Thymus (tissue), 11 donors: ENCODE data around the gene DIP2C. TPM values are rescaled to one million over a fixed set of nuclear protein-coding genes. Genes with fewer than 3 reads are reported as not detected.
"Not testable (repeated sequence)": the region's sequence is repeated elsewhere in the genome, so short reads cannot be mapped to it uniquely, and the experiment has no call there.

ENCODE experiments used
- DNase-seq, 9 donors: peaks; one replicate each; pipeline ENCODE4 v3.0.0-alpha.2; 2013; ENCODE audit warnings: low spot score in 9 of 9, low read depth in 6 of 9, missing footprints in 1 of 9
- H3K27ac ChIP-seq, 2 donors: one replicate each; pipeline ENCODE4 v1.5.1; 2013; ENCODE audit warnings: control low read depth in 1 of 2, low read depth in 1 of 2, low read length in 1 of 2, mild to moderate bottlenecking in 1 of 2, moderate library complexity in 1 of 2
- H3K27me3 ChIP-seq, 2 donors: one replicate each; pipeline ENCODE4 v1.5.1; 2013; ENCODE audit warnings: low read length in 1 of 2; ENCODE audit not compliant: control insufficient read depth in 2 of 2, insufficient read depth in 1 of 2
- H3K36me3 ChIP-seq, 2 donors: one replicate each; pipeline ENCODE4 v1.5.1; 2013; ENCODE audit warnings: low read length in 1 of 2, mild to moderate bottlenecking in 1 of 2, moderate library complexity in 1 of 2; ENCODE audit not compliant: control insufficient read depth in 2 of 2, insufficient read depth in 2 of 2
- H3K4me1 ChIP-seq, 2 donors: one replicate each; pipeline ENCODE4 v1.5.1; 2013; ENCODE audit warnings: low read length in 2 of 2; ENCODE audit not compliant: control insufficient read depth in 2 of 2, insufficient read depth in 2 of 2
- H3K4me3 ChIP-seq, 2 donors: one replicate each; pipeline ENCODE4 v1.5.1; 2013; ENCODE audit warnings: low read length in 2 of 2, control low read depth in 1 of 2, mild to moderate bottlenecking in 1 of 2
- H3K9me3 ChIP-seq, 2 donors: one replicate each; pipeline ENCODE4 v1.5.1; 2013; ENCODE audit warnings: low read length in 1 of 2, mild to moderate bottlenecking in 1 of 2; ENCODE audit not compliant: control insufficient read depth in 2 of 2, insufficient read depth in 1 of 2
- WGBS: extraction: QIAGEN DNeasy Blood & Tissue Kit; methylation state at CpG from one replicate; pipeline ENCODE4 v1.1.7; 2013; 5-methylcytosine and 5-hydroxymethylcytosine counted together
- polyA plus RNA-seq: library from polyadenylated mRNA; stranded (reverse); fragments of 200-250 nt; gene quantifications from one replicate; pipeline ENCODE4 v1.2.3, GENCODE V29; 2013
- total RNA-seq: library from RNA; stranded (reverse); fragments of 120-200 nt; gene quantifications from one replicate; pipeline ENCODE4 v1.2.4, GENCODE V29; 2013
- donor health status: healthy.

DIP2C gene
- total and polyA plus RNA-seq, 2 donors: 2.2 to 3.4 TPM

DNA sequence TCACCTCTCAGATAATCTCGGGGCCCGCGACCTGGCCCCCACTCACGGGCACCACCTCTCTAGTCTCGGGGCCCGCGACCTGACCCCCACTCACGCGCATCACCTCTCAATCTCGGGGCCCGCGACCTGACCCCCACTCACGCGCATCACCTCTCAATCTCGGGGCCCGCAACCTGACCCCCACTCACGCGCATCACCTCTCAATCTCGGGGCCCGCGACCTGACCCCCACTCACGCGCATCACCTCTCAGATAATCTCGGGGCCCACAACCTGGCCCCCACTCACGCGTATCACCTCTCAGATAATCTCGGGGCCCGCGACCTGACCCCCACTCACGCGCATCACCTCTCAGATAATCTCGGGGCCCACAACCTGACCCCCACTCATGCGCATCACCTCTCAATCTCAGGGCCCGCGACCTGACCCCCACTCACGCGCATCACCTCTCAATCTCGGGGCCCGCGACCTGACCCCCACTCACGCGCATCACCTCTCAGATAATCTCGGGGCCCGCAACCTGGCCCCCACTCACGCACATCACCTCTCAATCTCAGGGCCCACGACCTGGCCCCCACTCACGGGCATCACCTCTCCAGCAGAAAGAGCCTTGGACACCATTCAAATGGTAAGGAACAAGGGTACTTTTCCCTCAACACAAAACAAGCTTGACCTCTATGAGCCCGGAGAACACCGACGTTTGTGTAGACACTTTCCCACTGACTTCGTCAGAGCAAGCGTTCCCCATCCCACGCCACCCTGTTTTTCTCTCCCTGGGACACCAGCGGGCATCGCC, 104.8 kb downstream of the DIP2C start:
- not testable (repeated sequence) for H3K36me3 ChIP-seq, H3K4me1 ChIP-seq, H3K4me3 ChIP-seq, H3K9me3 ChIP-seq, DNase-seq, H3K27ac ChIP-seq, H3K27me3 ChIP-seq
- 96% methylated on average over 55 of the region's 55 CpGs for WGBS

DNA sequence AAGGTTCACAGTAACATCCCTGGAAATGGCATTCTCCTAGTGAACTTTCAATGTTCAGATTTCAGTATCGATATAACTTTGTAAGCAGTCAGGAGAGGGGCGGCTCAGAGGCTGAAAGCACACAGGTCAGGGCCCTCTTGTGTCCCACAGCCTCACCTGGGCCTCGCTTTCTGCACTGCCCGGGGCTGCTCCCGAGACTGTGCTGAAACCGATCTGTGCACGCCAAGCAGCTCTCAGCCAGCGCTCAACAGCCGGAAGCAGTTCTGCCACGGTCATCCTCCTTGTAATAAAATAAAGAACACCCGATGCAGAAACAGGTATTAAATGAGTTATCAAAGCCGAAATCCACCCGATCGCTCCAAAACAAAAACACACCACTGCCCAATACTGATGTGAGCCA, 106.0 kb downstream of the DIP2C start:
- Histone ChIP-seq H3K36me3 (no peaks in the 10 kb centered on the region), H3K27me3 (no peaks in the 10 kb centered on the region), H3K27ac (no peak overlapping the region), H3K4me3 (no peak overlapping the region), H3K4me1 (no peaks in the 10 kb centered on the region), H3K9me3 (no peaks in the 10 kb centered on the region)
- DNase-seq: no peak
- WGBS: 95% methylated on average over 14 of the region's 14 CpGs

DNA sequence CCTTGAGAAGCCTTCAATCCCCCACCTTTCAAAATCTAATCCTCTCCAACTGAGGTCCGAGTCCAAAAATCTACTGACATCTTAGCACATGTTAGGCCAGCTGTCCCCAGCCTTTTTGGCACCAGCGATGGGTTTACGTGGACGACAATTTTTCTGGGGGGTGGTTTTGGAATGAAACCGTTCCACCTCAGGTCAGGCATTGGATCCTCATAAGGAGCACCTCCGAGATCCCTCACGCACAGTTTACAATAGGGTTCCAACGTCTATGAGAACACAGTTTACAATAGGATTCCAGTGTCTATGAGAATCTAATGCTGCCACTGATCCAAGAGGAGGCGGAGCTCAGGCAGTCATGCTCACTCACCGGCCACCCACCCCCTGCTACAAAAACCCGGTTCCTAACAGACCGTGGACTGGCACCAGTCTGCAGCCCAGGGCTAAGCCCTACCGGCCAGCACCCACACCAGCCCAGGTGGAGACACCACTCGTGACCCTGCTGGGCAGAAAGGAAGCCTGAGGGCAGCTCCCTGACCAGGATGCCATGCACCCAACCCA, 107.6 kb downstream of the DIP2C start:
- Histone ChIP-seq H3K36me3 (no peaks in the 10 kb centered on the region), H3K4me3 (no peak overlapping the region), H3K9me3 (no peaks in the 10 kb centered on the region), H3K4me1 (no peaks in the 10 kb centered on the region), H3K27ac (no peak overlapping the region), H3K27me3 (no peaks in the 10 kb centered on the region)
- WGBS: 94% methylated on average over 14 of the region's 14 CpGs
- no peak for DNase-seq

DNA sequence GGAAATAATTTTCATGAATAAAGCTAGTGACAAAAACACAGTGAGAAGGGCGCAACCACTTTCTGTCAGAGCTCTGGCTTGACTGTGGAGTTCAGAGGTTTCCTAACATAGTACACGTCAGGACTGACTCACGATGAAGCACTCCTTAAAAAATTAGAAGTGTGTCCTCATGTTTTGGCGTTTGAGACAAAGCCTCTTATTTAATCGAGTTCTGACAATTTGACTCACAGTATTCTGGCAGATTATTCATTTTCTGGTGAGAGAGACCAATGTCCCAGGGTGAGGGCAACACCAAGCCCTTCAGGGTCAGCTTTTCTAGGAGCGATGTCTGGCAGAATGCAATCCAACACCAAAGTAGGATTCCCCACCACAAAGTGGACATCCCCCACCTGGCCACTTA, 108.7 kb downstream of the DIP2C start:
- Histone ChIP-seq H3K4me1 (no peaks in the 10 kb centered on the region), H3K27me3 (no peaks in the 10 kb centered on the region), H3K9me3 (no peaks in the 10 kb centered on the region), H3K4me3 (no peak overlapping the region), H3K27ac (no peak overlapping the region), H3K36me3 (no peaks in the 10 kb centered on the region)
- no peak for DNase-seq
- 78% methylated on average over 6 of the region's 6 CpGs for whole genome bisulfite sequencing

DNA sequence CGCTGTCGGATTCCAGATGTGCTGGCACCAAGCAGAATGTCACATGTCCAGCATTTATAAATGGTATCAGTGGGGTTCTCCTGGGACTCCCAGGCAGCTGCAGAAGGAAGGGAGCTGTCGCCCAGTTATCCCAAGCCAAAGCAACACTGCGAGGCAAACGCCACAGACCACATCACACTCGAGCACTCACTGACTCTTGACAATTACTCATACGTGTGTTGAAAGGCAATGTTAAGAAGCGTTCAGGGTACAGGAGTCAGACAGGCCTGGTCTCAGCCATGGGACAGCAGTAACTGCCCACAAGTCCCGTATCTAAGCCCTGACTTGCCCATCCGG, 113.4 kb downstream of the DIP2C start:
- Histone ChIP-seq H3K36me3 (no peaks in the 10 kb centered on the region), H3K4me3 (no peak overlapping the region), H3K4me1 (peaks cover 0 to 2% of the 10 kb centered on the region in 2 donors), H3K27ac (no peak overlapping the region), H3K9me3 (no peaks in the 10 kb centered on the region), H3K27me3 (no peaks in the 10 kb centered on the region)
- DNase-seq: no peak
- 93% methylated on average over 10 of the region's 10 CpGs for WGBS

DNA sequence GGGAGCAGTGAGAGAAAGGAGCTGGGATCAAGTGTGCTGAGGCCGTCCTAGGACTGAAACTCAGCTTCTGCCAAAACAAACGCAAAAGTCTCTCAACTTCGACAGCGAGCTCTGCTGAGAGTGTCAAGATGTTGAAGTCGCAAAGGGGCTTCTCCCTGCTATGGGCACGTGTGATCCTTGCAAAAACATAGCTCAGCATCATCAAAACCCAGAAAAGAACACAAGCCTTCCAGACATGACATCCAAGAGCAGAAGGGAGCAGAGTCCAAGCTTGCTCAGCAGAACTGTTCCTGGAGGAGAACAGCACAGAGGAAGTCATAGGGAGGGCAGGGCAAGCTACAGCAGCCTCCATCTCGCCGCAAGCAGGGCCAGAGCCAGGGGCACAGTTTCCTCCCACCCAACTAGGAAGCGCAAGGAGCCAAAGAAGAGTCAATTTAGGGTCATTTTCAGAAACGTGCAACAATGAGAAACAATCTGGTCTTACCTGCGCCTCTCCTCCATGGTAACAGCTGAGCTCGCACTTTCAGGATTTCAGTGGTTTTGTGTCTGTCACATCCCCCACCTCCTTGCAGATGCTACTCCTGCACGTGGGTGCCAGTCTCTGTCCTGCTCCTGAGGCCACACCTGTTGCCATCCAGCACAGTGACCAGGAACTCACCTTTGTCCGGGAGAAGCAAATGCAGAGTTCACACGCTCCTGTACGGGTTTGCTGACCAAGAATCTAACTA, 113.9 kb downstream of the DIP2C start:
- WGBS: 84% methylated on average over 16 of the region's 16 CpGs

DNA sequence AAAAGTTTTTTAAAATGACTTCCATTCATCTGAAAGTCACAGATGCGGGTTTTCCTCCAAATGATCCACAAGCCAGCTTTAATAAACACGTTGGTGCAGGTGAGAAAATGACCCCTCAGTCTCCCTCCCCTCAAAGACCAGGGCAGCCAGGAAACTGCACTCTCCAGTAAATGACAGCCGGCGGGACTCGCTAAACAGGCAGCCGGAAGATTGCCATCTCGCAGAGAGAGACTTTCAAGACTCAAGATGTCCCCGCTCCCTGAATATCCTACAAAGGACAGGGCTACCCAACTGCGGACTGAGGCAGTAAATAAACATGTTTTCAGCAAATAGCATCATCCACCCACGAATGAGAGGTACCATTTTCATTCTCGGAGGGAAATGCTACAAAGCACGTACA, 116.8 kb downstream of the DIP2C start:
- WGBS: 75% methylated on average over 12 of the region's 12 CpGs

More for the DNA sequence above, 113.9 kb downstream of the DIP2C start:
- Histone ChIP-seq H3K4me3 (no peak overlapping the region), H3K27ac (no peak overlapping the region), H3K9me3 (no peaks in the 10 kb centered on the region), H3K36me3 (no peaks in the 10 kb centered on the region), H3K27me3 (no peaks in the 10 kb centered on the region), H3K4me1 (peaks cover 0 to 2% of the 10 kb centered on the region in 2 donors)
- DNase-seq: no peak

DNA sequence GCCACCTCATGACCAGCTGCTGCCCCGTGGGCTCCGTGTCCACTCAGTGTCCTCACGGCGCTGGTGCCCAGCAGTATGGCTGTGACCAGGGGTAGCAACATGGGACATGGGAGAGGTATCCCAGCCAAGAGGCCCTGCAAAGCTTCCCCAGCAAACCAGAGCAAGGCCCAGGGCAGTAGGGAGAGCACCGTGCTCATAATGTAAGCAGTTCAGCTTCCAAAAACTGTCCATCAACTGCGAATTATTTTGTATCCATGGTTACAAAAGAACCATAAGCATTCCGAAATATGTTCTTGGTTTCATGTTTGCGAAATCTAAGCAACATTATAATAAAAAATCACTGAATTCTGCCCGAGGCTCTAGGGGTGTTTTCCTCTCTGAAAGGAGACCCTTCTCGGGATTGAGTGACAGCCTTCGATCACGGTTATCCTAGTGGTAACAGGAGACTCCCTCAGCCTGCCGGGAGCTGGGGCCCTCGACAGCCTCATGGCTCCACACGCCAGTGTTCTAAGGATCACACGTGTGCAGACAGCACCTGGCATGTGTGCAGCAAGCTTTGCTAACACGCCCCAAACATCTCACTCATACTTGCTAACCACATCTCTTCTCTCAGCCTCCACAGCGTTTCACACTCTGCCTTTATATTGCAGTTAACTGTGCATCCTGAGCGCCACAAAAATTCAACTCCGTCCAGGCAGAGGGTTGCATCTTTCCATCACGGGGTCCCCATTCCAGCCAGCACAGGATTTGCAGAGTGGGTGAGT, 117.6 kb downstream of the DIP2C start:
- Histone ChIP-seq H3K27me3 (no peaks in the 10 kb centered on the region), H3K9me3 (peaks cover 1 to 11% of the 10 kb centered on the region in 2 donors), H3K27ac (peak overlapping the region in 1 of 2 donors; percentile 46), H3K4me3 (no peak overlapping the region), H3K4me1 (peaks cover 0 to 2% of the 10 kb centered on the region in 2 donors), H3K36me3 (no peaks in the 10 kb centered on the region)
- DNase-seq: peak in 1 of 9 donors; percentile 6
- WGBS: 87% methylated on average over 21 of the region's 21 CpGs

More for the DNA sequence above, 116.8 kb downstream of the DIP2C start:
- Histone ChIP-seq H3K27ac (no peak overlapping the region), H3K27me3 (no peaks in the 10 kb centered on the region), H3K36me3 (no peaks in the 10 kb centered on the region), H3K4me3 (no peak overlapping the region), H3K4me1 (peaks cover 0 to 2% of the 10 kb centered on the region in 2 donors), H3K9me3 (peaks cover 1 to 10% of the 10 kb centered on the region in 2 donors)
- DNase-seq: no peak
